CD1c-positive myeloid dendritic cell (primary cell): ENCODE data around the gene STRN.
"Not testable (repeated sequence)": the region's sequence is repeated elsewhere in the genome, so short reads cannot be mapped to it uniquely, and the experiment has no call there.

Experiments
- DNase-seq: peaks from one replicate; pipeline ENCODE4 v3.0.0-alpha.2; 2016; ENCODE audit errors: extremely low spot score

STRN gene

GRCh38 chr2:36963106-36963505 lies 3.2 kb downstream of the STRN start:
- DNase-seq: no peak

GRCh38 chr2:36960773-36961172 lies 5.6 kb downstream of the STRN start:
- no peak for DNase-seq

- no peak for DNase-seq
These were observed 6.2 kb downstream of the STRN start for GRCh38 chr2:36960005-36960675.

GRCh38 chr2:36954977-36955607 lies 11.2 kb downstream of the STRN start:
- DNase-seq: no peak

DNA sequence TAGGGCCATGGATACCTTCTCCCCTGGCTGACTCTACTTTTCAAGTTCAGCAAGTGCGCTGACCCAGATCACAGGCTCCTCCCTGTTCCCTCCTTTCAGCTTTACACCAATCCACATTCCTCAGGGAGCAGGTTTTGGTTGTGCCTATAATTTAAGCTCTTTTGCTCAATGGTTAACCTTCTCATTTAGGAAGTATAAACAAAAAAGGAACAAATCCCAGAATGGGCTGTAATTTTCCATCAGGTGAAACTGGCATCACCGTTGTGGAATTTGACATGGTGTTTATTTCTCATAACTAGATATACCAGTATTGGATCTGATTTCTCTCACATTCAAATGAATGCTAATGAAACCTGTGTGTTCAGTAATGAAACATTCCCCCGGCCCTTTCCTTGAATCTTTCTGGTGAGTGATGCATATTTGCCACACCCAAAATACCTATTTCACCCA lies 13.6 kb downstream of the STRN start:
- DNase-seq: no peak

DNA sequence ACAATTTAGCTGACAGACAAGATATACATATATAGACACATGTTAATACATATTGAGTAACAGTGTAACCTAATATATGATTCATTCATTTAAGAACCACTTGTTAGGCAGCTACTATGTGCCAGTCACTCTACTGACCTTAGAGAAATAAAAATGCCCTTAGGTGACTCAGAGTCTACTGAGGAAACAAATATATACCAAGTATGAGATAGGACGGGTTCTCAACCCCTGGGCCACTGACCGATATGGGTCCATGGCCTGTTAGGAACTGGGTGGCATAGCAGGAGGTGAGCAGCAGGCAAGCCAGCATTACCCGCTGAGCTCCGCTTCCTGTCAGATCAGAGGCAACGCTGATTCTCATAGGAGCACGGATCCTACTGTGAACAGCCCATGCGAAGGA lies 14.8 kb downstream of the STRN start:
- DNase-seq: no peak

GRCh38 chr2:36951027-36951518 lies 15.3 kb downstream of the STRN start:
- DNase-seq: no peak

GRCh38 chr2:36949845-36950244 lies 16.5 kb downstream of the STRN start:
- no peak for DNase-seq

- not testable (repeated sequence) for DNase-seq
These were observed 21.1 kb downstream of the STRN start for GRCh38 chr2:36945240-36945639.

DNA sequence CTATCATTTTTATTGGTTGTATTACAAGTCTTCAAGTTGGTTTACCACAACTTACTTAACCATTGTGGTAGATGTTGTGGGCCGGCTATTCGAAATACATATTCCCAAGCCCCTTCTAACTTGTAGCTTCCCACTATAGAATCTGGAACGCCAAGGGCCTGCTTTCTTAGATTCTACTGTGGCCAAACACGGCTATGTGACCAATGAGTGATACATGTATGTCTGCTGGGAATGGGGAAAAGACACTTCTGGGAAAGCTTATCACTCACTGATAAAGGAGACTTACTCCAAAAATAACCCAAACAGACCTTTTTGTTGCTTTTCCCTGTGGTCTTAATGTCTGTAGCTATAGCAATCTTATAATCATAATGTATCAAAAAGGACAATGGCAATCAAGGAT lies 24.5 kb downstream of the STRN start:
- DNase-seq: no peak

- DNase-seq: not testable (repeated sequence)
These were observed 29.8 kb downstream of the STRN start for GRCh38 chr2:36936526-36936925.

GRCh38 chr2:36931688-36932087 lies 34.6 kb downstream of the STRN start:
- DNase-seq: not testable (repeated sequence)

DNA sequence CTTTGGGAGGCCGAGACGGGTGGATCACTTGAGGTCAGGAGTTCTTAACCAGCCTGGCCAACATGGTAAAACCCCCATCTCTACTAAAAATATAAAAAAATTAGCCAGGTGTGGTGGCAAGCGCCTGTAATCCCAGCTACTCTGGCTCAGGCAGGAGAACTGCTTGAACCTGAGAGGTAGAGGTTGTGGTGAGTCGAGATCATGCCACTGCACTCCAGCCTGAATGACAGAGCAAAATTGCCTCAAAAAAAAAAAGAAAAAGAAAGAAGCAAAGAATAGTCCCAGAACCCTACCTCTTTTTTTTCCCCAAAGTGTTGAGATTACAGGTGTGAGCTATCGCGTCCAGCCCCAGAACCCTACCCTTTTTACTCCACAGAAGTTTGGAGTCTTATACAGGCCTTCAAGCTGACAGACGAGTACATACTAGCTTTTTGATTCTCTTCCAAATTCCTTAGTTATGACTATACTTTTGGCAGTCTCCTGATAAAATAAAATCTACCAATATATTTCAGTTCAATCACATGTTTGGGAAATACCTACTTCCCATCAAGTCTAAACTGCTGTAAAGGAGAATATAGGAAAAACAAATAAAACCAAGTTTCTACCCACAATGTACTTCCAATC lies 35.4 kb downstream of the STRN start:
- DNase-seq: not testable (repeated sequence)

DNA sequence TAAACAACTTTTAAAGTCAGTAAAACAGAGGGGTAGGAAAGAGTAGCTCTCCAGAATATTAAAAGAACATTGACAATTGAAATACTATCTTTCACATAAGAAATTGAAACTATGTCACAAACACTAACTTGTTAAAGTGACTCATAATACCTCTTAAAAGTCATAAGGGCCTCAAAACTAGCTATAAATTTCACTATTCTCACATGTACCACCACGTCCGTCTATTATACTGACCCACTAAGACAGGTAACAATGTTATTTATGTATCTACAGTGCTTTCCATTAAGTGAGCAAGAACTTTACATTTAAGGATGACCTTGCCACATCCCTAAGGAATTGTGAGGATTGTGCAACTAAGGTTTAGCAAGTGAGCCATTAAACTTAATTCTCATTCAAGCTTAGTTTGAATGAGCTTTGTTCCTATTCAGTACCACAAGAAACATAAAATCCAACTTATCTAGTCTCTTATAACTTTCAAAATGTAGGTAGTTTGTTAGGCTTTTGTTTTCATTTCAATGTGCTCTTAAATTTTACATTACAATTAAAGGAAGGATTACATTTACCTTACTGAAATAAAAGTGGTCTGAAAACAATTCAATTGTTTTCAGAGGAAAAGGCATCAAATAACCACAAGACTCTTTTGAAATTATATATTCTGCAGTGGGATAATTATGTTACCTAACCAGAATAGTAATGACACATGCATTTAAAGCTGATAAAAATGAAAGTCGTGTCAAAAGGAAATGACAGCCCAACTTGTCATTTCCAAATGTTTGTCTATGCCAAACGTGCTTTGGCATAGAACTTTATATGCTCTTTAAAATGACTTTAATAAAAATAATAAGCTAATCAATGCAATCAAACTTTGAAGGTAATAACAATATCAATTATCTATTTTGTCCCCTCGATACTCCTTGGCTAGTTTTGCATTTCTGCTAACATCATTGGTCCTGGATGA lies 39.9 kb downstream of the STRN start:
- DNase-seq: not testable (repeated sequence)

GRCh38 chr2:36922629-36923028 lies 43.7 kb downstream of the STRN start:
- DNase-seq: not testable (repeated sequence)

DNA sequence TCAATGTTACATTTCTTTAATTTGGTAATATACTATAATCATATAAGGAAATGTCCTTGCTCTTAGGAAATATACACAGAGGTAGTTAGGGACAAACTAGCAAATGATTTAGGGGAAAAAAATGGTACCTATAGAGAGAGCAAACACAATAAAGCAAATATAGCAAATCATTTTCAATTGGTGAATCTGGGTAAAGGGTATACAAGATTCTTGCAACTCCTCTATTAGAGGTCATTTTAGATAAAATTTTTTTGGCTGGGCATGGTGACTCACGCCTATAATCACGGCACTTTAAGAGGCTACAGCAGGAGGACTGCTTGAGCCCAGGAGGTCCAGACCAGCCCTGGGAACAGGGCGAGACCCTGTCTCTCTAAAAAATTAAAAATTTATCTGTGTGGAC lies 44.4 kb downstream of the STRN start:
- no peak for DNase-seq

- no peak for DNase-seq
These were observed 47.1 kb downstream of the STRN start for GRCh38 chr2:36919041-36919837.

- no peak for DNase-seq
These were observed 48.0 kb downstream of the STRN start for GRCh38 chr2:36918307-36918706.

DNA sequence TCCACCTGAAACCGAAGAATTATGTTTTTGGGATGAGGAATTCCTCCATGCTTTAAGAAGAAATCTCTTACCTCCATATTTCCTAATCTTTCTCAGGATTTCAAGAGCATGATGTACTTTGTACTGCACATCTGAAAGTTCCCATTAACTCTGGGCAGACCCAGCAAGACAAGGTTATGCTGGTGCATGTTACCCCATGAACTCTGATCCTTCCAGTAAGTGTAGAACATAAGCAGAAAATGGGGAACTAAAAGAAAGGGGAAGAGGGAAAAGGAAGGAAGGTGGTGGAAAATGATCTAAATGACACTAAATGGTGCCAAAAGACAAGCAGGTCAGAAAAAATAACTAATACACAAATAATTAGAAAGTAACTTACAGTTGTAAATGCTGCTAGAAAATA lies 50.7 kb downstream of the STRN start:
- DNase-seq: peak; percentile 51

DNA sequence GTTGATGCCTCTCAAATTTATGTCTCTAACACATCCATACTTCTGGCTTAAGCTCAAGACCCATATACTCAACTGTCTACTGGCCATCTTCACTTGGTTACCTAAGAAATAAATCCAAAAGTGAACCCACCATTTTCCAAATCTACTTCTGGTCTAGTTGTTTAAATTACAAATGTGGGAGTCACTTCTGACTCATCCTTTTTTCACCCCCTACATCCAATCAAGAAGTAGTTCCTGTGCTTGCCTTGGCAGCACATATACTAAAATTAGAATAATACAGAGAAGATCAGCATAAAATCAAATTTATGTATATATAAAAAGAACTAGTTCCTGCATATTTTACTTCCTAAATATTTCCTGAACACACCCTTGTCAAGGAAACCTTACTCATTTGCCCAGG lies 53.6 kb downstream of the STRN start:
- no peak for DNase-seq

DNA sequence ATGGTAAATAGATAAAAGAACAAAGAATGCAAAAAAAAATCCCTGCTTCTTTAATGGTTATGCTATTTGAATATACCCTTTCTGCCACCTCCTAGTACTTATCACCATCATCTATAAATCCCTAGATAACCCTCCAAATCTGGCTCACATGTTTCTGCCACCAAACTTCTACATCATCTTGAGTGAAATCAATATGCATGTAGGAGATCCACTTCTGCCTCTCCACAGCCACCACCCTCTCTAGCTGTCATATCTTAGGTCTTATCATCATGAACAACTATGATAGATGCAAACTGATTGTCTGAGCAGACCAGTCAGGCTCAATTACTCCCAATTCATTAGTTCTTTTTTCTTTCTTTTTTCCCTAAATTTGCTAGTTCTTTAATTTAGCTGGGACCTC lies 55.3 kb downstream of the STRN start:
- no peak for DNase-seq
